GM18517 (cell line): ENCODE results near the gene ZNF428.
A peak's percentile ranks its signal among the peaks of the same experiment; 100 is the strongest.
"Not testable (repeated sequence)": the region's sequence is repeated elsewhere in the genome, so short reads cannot be mapped to it uniquely, and the experiment has no call there.

Experiments used
- ATAC-seq: cut with Tn5 transposase; IDR thresholded peaks from one replicate; pipeline ENCODE4 v1.9.1; 2021; ENCODE audit warnings: mild to moderate bottlenecking, moderate library complexity; ENCODE audit not compliant: unreplicated experiment

The ZNF428 gene

GRCh38 chr19:43620061-43621001 is 902 bp upstream of the ZNF428 start:
- ATAC-seq = no peak

GRCh38 chr19:43618921-43619261 is 538 bp downstream of the ZNF428 start:
- peak; percentile 28 for ATAC-seq

GRCh38 chr19:43616954-43617353 is 2.5 kb downstream of the ZNF428 start:
- no peak for ATAC-seq

GRCh38 chr19:43616306-43616705 is 3.1 kb downstream of the ZNF428 start:
- no peak for ATAC-seq

GRCh38 chr19:43612374-43612773 is 7.1 kb downstream of the ZNF428 start:
- no peak for ATAC-seq

GRCh38 chr19:43611788-43612187 is 7.6 kb downstream of the ZNF428 start, which contains the start of gene SRRM5:
Gene SRRM5, plus strand, starts transcription at chr19:43612088. Its CDS starts 34 bp downstream, at chr19:43612122.
- no peak for ATAC-seq

GRCh38 chr19:43610493-43610892 is 8.9 kb downstream of the ZNF428 start:
- ATAC-seq = no peak

- no peak for ATAC-seq
Observed at GRCh38 chr19:43609872-43610271, 9.6 kb downstream of the ZNF428 start.

- ATAC-seq = no peak
Observed at GRCh38 chr19:43607238-43608205, 11.9 kb downstream of the ZNF428 start.

- no peak for ATAC-seq
Observed at GRCh38 chr19:43606569-43607229, 12.7 kb downstream of the ZNF428 start.

GRCh38 chr19:43605875-43606568 is 13.4 kb downstream of the ZNF428 start:
- ATAC-seq = no peak

- ATAC-seq = not testable (repeated sequence)
Observed at GRCh38 chr19:43600326-43600725, 19.1 kb downstream of the ZNF428 start.

- ATAC-seq = no peak
Observed at GRCh38 chr19:43599635-43600295, 19.7 kb downstream of the ZNF428 start.

- no peak for ATAC-seq
Observed at GRCh38 chr19:43598445-43599240, 20.8 kb downstream of the ZNF428 start.

GRCh38 chr19:43597876-43598275 is 21.6 kb downstream of the ZNF428 start:
- ATAC-seq = no peak

- ATAC-seq = no peak
Observed at GRCh38 chr19:43596842-43597461, 22.5 kb downstream of the ZNF428 start.

- ATAC-seq = peak; percentile 81
Observed at GRCh38 chr19:43595999-43596841, 23.2 kb downstream of the ZNF428 start, which contains the start of the genes IRGQ and ZNF576. Gene IRGQ, minus strand, starts transcription at chr19:43596134. Its CDS starts 796 bp downstream, at chr19:43595338. Gene ZNF576, plus strand, starts transcription at chr19:43596595. Its CDS starts 514 bp downstream, at chr19:43597109.
